ENCODE measurements around the gene DAD1.
A peak's percentile ranks its signal among the peaks of the same experiment; 100 is the strongest.
"Not testable (repeated sequence)": the region's sequence is repeated elsewhere in the genome, so short reads cannot be mapped to it uniquely, and the experiment has no call there.

The DAD1 gene

DNA sequence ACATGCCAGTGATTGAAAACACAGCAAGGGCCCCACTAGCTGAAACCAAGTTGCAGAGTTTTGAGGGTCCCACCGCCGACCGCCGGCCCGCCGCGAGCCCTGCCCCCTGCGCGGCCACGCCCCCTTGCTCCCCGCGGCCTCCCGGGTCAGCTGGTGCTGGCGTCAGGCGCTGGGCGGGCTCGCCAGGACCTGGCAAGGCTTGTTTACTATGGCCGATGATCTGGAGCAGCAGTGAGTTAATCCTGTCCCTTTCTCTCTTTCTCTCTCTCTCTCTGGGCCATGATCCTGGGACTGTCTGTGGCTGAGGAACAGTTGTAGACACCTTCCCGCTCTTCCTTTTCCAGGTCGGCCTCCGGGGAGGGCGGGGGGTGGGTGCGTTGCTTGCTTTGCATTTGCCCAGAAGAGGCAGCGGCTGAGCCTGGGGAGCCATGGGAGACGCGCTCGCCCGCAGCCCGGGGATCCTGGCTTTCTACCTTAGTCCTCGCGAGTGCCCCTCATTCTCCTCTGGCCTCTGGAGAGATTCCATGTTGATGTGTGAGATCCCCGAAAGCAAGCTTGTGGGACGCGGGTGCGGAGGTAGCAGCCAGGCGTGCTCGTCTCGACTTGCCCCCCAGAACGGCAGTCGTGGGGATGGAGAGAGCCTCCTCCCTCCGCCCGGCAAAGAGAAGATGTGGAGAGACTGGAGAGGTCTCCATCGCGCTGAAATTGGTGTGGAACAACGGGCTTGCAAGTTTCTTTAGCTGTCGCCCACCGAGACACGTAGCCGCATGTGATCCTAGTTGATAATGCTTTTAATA lies 9.3 kb upstream of the DAD1 start, which contains the start of gene ABHD4:
Gene ABHD4 (plus strand): TSS at position 202 of the 797 bp plus-strand sequence. CDS start 7 bp downstream, at position 209.
- no peak for DNase-seq

GRCh38 chr14:22597771-22598098 lies 8.7 kb upstream of the DAD1 start:
- DNase-seq = no peak

DNA sequence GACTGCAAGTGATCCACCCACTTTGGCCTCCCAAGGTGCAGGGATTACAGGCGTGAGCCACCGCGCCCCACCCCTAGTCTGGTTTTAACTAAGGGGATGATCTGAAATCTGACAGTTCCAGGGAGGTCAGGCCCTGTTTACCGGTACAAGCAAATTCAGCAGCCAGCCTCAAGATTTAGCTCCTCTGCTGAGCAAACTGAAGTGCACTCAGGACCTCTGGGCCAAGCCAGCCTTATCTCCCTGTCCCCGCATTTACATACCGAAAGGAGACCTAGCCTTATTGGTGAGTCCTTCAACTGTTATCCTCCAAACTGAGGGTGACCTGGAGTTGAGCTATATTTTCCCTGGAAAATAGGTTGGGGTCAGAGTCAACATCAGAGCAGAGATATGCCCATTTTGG lies 8.2 kb upstream of the DAD1 start:
- no peak for DNase-seq

DNA sequence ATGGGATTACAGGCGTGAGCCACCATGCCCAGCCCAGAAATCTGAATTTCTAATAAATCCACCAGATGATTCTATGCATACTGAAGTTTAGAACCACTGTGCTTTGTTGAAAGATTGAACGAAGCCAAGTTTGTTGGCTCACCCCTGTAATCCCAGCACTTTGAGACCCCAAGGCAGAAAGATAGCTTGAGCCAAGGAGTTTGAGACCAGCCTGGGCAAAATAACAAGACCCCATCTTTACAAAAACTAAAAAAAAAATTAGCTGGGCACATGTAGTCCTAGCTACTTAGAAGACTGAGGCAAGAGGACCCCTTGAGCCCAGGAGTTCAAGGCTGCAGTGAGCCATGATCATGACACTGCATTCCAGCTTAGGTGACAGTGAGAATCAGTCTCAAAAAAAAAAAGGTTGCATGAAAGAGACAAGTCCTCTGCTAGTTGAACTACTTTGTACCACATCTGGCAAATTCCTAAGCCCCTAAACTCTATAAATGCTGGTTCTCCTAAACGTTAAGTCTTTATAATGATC lies 7.4 kb upstream of the DAD1 start:
- DNase-seq = no peak

- no peak for DNase-seq
These were observed 5.2 kb upstream of the DAD1 start for GRCh38 chr14:22594156-22594716.

DNA sequence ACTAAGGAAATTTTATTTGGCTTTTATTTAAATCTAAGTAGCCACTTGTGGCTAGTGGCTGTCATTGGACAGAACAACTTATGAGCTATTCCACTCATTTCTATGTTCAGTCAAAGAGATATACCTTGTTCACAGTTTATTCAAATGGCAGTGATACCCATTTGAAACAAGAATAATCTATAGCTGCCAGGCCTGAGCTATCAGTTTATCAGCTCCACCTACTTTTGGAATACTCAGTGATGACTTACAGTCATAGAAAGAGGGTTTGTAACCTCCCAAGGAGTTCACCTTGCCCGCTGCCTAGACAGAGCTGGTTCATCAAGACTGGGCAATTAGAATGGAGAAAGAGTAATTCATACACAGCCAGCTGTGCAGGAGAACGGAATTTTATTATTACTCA lies 4.6 kb upstream of the DAD1 start:
- DNase-seq = no peak

DNA sequence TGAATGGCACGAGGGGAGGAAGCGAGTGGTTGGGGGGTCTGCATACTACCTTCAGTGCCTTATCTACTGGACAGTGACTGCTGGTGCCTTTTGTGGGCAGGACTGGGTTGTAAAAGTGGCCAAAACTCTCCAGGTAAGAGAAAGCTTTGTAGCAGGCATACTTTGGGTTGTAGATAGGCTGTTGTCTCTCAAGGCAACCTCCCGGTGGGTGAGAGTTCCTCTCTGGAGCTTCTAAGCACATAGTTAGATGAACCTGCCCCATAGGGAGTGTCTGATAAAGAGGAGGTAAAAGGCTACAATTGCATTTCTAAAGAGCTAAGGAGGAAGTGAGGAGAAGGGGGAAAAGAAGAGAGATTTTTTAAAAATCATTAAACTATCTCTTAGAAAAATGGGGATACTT lies 4.2 kb upstream of the DAD1 start:
- DNase-seq = no peak

GRCh38 chr14:22588526-22589095 lies 413 bp downstream of the DAD1 start:
- DNase-seq = no peak

DNA sequence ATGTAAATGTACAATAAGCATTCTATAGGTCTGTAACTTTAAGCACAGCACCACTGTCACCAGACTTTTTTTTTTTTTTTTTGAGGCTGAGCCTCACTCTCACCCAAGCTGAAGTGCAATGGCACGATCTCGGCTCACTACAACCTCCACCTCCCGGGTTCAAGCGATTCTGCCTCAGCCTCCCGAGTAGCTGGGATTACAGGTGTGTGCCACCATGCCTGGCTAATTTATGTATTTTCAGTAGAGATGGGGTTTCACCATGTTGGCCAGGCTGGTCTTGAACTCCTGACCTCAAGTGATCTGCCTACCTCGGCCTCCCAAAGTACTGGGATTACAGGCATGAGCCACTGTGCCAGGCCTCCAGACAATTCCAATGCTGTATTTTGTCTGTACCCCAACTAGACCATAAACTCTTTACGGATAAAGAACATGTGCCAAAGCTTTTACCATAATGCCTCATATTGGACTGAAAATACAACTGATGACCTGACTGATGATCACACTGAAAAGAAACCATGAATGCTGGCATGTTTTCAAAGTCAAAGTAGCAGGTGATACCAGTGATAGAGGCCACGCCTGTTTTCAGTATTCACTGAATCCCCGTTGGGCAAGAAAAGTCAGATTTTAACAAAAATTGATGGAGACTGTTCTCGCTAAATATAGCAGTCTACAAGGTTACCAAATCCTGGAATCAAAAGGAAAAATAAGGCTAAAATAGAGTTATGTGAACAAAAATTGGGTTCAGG lies 1.2 kb downstream of the DAD1 start:
- not testable (repeated sequence) for DNase-seq

GRCh38 chr14:22587247-22587646 lies 1.8 kb downstream of the DAD1 start:
- DNase-seq = no peak

DNA sequence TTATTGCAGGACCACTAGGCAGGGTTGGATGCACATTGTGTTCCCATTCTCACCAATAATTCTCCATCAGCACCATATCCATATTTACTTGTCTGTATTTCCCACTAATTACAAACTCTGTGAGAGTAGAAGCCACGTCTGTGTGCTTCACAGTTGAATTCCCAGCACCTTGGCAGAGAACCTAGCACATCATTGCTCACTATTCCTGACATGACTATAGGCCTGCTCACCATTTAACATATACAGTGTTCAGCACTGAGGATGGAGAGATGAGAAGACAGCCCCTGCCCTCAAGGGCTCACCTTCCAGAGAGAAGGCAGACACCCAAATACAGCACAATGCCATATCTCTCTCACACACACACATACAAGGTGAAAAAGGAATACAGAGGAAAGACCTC lies 5.0 kb downstream of the DAD1 start:
- no peak for DNase-seq

- no peak for DNase-seq
These were observed 8.4 kb downstream of the DAD1 start for GRCh38 chr14:22580625-22581024.

GRCh38 chr14:22579881-22580280 lies 9.1 kb downstream of the DAD1 start:
- DNase-seq = no peak

DNA sequence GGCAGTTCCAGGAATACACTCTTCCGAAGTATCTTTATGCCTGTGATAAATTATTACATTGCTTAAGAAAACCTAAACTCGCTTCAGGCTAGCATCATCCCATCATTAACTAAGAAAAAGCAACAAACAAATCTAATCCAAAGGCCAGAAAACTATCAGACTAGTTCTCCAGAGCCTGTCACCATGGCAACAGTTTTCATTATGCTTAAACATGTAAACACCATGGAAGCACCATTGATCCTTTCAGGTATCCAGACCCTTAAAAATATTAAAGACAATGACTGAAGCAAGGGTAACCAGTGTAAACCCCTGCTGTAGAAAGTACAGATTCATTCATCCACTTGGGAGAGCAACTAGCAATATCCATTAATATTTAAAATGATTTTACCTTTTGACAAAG lies 9.8 kb downstream of the DAD1 start:
- DNase-seq = no peak

DNA sequence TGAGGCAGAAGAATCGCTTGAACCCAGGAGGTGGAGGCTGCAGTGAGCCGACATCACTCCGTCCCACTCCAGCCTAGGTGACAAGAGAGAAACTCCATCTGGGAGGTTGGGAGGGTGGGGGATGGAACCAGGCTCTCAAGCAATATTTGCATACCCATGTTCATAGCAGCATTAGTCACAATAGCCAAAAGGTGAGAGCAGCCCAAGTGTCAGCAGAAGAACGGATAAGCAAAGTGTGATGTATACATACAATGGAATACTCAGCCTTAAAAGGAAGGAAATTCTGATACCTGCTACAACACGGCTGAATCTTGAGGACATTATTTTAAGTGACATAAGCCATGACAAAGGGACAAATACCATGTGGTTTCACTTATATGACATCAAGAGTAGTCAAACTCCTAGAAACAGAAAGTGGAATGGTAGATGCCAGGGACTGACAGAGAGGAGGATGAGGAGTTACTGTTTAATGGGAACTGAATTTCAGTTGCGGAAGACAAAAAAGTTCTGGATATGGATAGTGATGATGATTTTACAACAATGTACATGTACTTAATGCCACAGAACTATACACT lies 11.6 kb downstream of the DAD1 start:
- DNase-seq = no peak

GRCh38 chr14:22573804-22574203 lies 15.2 kb downstream of the DAD1 start:
- no peak for DNase-seq

GRCh38 chr14:22572562-22573058 lies 16.4 kb downstream of the DAD1 start:
- no peak for DNase-seq

DNA sequence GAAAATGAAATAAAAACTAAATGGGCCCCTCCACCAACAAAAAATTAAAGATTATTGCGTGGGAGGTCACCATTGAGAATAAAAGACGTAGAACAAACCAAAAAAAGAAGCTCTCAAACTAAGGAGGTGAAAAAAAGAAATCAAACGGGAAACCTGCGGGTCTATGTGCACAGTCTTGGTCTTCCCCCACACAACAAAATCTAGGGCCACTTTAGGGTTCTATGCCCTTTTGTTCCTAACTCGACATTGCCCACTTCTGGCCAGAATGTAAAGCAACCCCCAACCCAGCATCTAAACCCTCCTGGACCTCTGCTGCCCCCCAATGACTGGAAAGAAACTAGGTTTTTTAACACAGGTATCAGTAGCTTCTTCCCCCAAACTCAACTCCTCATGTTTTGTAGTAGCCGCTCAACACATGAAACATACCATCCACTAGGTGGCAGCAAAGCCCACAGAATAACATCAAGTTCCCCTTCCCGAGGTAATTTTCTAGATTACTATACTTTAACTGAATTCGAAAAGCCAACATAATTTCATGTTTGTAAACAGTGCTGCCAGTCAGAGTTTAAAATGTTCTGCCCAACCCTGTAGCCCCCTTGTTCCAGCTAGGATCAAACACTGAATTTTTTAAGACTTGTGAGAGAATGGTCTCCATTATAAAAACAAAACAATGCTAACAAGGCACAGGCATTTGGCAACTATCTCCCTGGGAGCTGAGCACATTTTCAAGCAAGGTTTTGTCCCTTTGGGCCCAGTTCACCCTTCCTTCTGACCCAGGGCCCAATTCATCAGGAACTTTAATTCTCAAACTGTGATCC lies 18.7 kb downstream of the DAD1 start:
- peak; percentile 96 for DNase-seq

DNA sequence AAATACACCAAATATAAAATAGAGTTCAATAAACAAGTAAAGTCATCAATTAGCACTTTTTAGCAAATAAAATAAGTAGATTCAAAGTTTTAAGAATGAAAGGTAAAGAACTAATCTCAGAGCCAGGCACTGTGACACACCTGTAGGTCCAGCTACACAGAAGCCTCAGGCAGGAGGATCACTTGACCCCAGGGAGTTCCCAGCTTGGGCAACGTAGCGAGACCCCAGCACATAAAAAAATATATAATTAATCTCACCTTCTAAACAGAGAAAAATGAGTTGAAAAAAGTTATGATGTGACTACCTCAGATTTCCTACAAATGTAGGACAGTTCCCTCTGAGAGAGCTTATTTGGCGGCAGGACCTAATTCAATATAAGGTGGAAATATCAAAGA lies 19.3 kb downstream of the DAD1 start:
- DNase-seq = no peak

GRCh38 chr14:22569106-22569736 lies 19.8 kb downstream of the DAD1 start:
- no peak for DNase-seq

GRCh38 chr14:22567437-22567836 lies 21.6 kb downstream of the DAD1 start:
- no peak for DNase-seq

DNA sequence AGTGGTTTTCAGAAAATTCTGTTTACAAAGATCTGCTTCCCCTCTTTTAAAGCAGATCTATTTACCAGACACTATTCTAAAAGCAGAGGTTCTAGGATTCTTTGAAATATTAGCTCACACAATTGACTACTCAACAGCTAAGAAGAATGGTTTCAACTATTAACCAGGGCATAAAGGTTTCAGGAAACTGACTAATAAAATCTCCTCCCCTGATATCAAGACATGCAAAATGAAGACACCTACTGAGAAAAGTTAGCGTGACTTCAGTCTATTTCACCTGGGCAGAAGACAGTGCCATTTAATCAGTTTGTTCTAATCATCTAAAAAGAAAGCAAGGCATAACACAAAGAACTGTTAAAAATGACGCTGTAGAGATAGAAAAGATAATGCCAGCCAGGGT lies 22.2 kb downstream of the DAD1 start:
- DNase-seq = no peak
